Measurements from ENCODE around the gene SPN.
"Not testable (repeated sequence)": the region's sequence is repeated elsewhere in the genome, so short reads cannot be mapped to it uniquely, and the experiment has no call there.

The SPN gene

DNA sequence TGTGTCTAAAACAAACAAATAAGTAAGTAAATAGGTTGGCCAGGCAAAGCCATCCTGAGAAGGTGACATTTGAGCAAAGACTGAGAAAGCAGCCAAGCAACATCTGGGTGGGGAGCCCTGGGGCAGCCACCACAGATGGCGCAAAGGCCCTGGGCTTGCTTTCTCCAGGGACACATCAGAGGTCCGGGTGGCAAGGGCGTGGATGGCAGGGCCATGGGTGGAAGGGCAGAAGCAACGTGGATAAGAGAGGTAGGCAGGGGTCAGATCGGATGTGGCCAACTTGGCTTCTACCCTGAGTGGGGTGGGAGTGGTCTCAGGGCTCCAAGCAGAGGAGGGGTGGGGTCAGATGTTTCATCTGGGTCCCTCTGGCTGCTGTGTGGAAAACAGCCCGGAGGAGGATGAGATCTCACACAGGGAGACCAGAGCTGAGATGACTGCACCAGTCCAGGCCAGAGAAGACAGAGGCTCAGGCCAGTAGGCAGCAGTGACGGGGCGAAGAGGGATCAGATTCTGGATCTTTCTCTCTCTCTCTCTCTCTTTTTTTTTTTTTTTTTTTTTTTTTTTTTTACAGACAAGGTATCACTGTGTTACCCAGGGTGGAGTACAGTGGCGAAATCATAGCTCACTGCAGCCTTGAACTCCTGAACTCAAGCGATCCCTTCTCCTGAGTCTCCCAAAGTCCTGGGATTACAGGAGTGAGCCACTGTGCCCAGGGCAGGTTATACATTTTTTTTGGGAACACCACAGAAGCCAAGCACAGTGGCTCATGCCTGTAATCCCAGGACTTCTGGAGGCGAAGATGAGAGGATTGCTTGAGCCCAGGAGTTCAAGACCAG, 6.1 kb upstream of the SPN start:
- Mint-ChIP-seq H3K4me1 (peaks cover 29 to 40% of the 10 kb centered on the region in 2 donors), H3K27ac (no peak overlapping the region), H3K9me3 (no peaks in the 10 kb centered on the region), H3K36me3 (no peaks in the 10 kb centered on the region), H3K4me3 (no peak overlapping the region), H3K27me3 (no peaks in the 10 kb centered on the region)
- DNase-seq (no peak), ATAC-seq (replicated peaks) (no peak)

DNA sequence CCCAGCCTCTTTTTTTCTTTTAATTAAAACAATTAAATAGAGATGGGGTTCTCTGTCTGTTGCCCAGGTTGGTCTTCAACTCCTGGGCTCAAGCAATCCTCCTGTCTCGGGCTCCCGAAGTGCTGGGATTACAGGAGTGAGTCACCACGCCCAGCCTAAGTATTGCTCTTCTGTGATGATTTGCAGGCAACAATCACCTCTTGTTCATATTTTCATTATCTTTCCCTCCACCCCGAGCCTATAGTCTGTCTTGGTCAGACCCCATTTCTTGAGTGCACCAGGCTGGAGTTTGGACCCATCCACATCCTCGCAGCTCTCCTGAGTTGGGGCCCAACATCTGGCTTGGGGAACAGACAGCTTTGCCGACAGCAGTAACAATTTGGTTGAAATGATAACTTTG, 4.3 kb upstream of the SPN start:
- Mint-ChIP-seq H3K36me3 (peaks cover 2% of the 10 kb centered on the region in 2 donors), H3K4me3 (no peak overlapping the region), H3K27ac (no peak overlapping the region), H3K9me3 (no peaks in the 10 kb centered on the region), H3K4me1 (peaks cover 30 to 41% of the 10 kb centered on the region in 2 donors), H3K27me3 (no peaks in the 10 kb centered on the region)
- ATAC-seq (replicated peaks) (no peak), DNase-seq (no peak)

DNA sequence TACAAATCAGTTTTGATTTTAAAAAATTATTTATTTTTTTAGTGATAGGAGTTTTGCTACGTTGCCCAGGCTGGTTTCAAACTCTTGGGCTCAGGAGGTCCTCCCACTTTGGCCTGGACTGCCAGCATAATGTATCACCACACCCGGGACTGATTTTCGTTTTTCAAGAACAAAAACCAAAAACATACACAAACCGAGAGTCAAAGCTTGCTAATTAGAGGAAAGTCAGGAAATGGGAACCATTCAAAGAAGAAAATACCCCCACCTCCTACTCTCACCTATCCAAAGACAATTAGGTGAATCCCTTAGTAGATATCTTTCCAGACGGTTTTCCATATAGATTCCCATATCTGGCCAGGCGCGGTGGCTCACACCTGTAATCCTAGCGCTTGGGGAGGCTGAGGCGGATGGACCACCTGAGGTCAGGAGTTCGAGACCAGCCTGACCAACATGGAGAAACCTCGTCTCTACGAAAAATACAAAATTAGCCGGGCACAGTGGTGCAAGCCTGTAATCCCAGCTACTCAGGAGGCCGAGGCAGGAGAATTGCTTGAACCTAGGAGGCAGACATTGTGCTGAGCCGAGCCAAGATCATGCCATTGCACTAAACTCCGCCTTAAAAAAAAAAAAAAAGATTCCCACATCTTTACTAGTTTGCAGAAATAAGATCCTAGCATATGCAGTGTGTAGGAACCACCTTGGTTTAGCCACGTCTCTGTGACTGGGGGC, 883 bp upstream of the SPN start:
- H3K27me3 Mint-ChIP-seq: no peaks in the 10 kb centered on the region
- H3K36me3 Mint-ChIP-seq: peaks cover 19 to 30% of the 10 kb centered on the region in 2 donors
- ATAC-seq (replicated peaks) (no peak), DNase-seq (no peak)
- peak overlapping the region; percentile 92 for H3K27ac Mint-ChIP-seq
- H3K4me3 Mint-ChIP-seq: peak overlapping the region; percentile 87 to 97
- H3K4me1 Mint-ChIP-seq: peaks cover 47 to 63% of the 10 kb centered on the region in 2 donors
- H3K9me3 Mint-ChIP-seq: no peaks in the 10 kb centered on the region

DNA sequence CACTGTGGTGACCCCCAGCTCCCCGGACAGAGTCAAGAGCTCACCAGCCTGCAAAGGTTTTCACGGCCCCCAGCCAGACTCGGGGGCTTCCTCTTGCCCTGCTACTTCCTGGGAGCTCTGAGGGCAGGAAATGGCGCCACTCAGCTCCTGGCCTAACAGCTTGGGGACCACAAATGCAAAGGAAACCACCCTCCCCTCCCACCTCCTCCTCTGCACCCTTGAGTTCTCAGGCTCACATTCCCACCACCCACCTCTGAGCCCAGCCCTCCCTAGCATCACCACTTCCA, 375 bp upstream of the SPN start:
- peak overlapping the region; percentile 87 to 97 for H3K4me3 Mint-ChIP-seq
- ATAC-seq (replicated peaks) (no peak), DNase-seq (no peak)
- peaks cover 49 to 68% of the 10 kb centered on the region in 2 donors for H3K4me1 Mint-ChIP-seq
- H3K27me3 Mint-ChIP-seq: no peaks in the 10 kb centered on the region
- no peaks in the 10 kb centered on the region for H3K9me3 Mint-ChIP-seq
- H3K27ac Mint-ChIP-seq: peak overlapping the region; percentile 92
- H3K36me3 Mint-ChIP-seq: peaks cover 19 to 30% of the 10 kb centered on the region in 2 donors

DNA sequence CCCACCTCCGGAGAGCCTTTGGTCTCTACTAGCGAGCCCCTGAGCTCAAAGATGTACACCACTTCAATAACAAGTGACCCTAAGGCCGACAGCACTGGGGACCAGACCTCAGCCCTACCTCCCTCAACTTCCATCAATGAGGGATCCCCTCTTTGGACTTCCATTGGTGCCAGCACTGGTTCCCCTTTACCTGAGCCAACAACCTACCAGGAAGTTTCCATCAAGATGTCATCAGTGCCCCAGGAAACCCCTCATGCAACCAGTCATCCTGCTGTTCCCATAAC, 702 bp downstream of the SPN start:
- peak in 1 of 2 donors; percentile 2 for ATAC-seq (replicated peaks)
- peaks cover 19 to 33% of the 10 kb centered on the region in 2 donors for H3K36me3 Mint-ChIP-seq

DNA sequence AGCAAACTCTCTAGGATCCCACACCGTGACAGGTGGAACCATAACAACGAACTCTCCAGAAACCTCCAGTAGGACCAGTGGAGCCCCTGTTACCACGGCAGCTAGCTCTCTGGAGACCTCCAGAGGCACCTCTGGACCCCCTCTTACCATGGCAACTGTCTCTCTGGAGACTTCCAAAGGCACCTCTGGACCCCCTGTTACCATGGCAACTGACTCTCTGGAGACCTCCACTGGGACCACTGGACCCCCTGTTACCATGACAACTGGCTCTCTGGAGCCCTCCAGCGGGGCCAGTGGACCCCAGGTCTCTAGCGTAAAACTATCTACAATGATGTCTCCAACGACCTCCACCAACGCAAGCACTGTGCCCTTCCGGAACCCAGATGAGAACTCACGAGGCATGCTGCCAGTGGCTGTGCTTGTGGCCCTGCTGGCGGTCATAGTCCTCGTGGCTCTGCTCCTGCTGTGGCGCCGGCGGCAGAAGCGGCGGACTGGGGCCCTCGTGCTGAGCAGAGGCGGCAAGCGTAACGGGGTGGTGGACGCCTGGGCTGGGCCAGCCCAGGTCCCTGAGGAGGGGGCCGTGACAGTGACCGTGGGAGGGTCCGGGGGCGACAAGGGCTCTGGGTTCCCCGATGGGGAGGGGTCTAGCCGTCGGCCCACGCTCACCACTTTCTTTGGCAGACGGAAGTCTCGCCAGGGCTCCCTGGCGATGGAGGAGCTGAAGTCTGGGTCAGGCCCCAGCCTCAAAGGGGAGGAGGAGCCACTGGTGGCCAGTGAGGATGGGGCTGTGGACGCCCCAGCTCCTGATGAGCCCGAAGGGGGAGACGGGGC, 1.3 kb downstream of the SPN start:
- H3K36me3 Mint-ChIP-seq: peaks cover 19 to 33% of the 10 kb centered on the region in 2 donors
- DNase-seq (peak; percentile 56), ATAC-seq (replicated peaks) (peak; percentile 19 to 23)
- H3K4me1 Mint-ChIP-seq: peaks cover 51 to 71% of the 10 kb centered on the region in 2 donors
- H3K27ac Mint-ChIP-seq: peak overlapping the region; percentile 92
- H3K9me3 Mint-ChIP-seq: no peaks in the 10 kb centered on the region
- H3K4me3 Mint-ChIP-seq: peak overlapping the region; percentile 87 to 97
- no peaks in the 10 kb centered on the region for H3K27me3 Mint-ChIP-seq

More for the DNA sequence above, 702 bp downstream of the SPN start:
- peaks cover 51 to 71% of the 10 kb centered on the region in 2 donors for H3K4me1 Mint-ChIP-seq
- H3K4me3 Mint-ChIP-seq: peak overlapping the region; percentile 87 to 97
- no peak for DNase-seq
- H3K27ac Mint-ChIP-seq: peak overlapping the region; percentile 92
- H3K27me3 Mint-ChIP-seq: no peaks in the 10 kb centered on the region
- H3K9me3 Mint-ChIP-seq: no peaks in the 10 kb centered on the region

DNA sequence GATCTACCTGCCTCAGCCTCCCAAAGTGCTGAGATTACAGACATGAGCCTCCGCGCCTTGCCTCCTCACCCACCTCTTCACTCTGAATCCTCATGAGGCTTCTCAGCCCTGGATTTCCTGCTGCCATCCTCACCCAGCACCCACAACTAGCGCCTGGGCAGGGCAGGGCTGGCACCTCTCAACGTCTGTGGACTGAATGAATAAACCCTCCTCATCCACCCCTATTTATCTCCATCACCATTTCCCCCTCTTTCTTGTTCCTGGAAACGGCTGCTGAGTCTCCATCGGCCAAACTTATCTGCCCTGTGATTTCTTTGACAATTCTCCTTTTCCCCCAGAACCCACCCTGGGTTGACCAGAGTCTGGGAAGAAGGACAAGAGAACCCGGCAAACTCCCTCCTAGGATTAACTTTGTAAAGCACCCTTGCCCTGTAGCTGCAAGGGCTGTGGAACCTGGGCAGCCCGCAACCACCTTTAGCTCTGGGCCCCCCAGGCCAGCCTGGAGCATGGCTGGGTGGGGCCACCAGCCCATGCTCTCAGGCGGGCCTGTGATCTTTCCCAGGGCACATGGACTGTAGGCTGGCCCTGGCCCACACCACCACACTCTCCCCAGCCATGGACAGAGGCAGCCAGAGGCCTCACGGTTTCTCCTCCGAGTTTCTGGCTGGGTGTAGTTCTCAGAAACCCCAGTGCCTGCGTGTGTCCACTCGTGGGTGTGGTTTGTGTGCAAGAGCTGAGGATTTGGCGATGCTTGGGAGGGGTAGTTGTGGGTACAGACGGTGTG, 2.4 kb downstream of the SPN start:
- no peak for ATAC-seq (replicated peaks)
- Mint-ChIP-seq H3K9me3 (no peaks in the 10 kb centered on the region), H3K36me3 (peaks cover 19 to 33% of the 10 kb centered on the region in 2 donors), H3K4me1 (peaks cover 50 to 71% of the 10 kb centered on the region in 2 donors), H3K27me3 (no peaks in the 10 kb centered on the region), H3K4me3 (peak overlapping the region; percentile 87 to 97), H3K27ac (peak overlapping the region; percentile 92)
- no peak for DNase-seq

DNA sequence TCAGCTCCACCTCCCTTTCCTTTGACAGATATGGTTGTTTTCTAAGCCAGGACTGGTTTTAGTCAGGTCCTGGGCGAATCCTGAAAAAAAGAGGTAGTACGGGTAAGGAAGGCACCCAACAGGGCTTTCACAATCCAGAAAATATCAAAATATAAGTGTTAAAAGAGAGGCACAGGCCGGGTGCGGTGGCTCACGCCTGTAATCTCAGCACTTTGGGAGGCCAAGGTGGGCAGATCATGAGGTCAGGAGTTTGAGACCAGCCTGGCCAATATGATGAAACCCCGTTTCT, 4.2 kb downstream of the SPN start:
- H3K27me3 Mint-ChIP-seq; H3K9me3 Mint-ChIP-seq; DNase-seq; H3K27ac Mint-ChIP-seq; ATAC-seq (replicated peaks): not testable (repeated sequence)
- H3K36me3 Mint-ChIP-seq: peaks cover 23 to 35% of the 10 kb centered on the region in 2 donors
- peaks cover 39 to 63% of the 10 kb centered on the region in 2 donors for H3K4me1 Mint-ChIP-seq
- peak overlapping the region; percentile 87 to 97 for H3K4me3 Mint-ChIP-seq

DNA sequence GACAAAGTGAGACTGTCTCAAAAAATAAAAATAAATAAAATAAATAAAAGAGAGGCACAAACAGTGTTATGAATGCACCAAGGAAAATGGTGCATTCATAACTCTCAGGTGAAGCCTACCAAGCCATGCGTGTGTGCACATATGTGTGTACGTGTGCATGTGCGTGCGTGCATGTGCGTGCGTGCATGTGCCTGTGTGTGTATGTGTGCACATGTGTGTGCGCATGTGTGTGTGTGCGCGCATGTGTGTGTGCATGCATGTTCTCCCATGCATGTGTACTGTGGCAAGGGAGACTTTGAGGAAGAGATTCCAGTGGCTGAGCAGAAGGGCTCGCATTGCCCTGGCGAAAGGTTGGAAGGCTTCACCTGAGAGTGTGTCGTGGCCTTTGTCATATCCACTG, 4.7 kb downstream of the SPN start:
- Mint-ChIP-seq H3K9me3 (no peaks in the 10 kb centered on the region), H3K27ac (no peak overlapping the region), H3K4me1 (peaks cover 39 to 59% of the 10 kb centered on the region in 2 donors), H3K27me3 (no peaks in the 10 kb centered on the region), H3K36me3 (peaks cover 23 to 35% of the 10 kb centered on the region in 2 donors), H3K4me3 (no peak overlapping the region)
- ATAC-seq (replicated peaks): no peak
- no peak for DNase-seq

DNA sequence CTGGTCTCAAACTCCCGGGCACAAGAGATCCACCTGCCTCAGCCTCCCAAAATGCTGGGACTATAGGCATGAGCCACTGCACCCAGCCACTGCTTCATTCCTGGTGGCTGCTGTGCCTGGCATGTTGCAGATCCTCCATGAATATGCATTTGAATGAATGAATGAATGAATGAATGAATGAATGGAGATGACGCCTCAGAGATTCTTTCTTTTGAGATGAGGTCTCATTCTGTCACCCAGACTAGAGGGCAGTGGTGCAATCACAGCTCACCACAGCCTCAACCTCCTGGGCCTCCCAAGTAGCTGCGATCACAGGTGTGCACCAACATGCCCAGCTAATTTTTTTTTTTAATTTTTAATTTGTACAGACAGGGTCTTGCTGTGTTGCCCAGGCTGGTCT, 5.2 kb downstream of the SPN start:
- H3K27me3 Mint-ChIP-seq: no peaks in the 10 kb centered on the region
- no peak overlapping the region for H3K27ac Mint-ChIP-seq
- H3K4me3 Mint-ChIP-seq: no peak overlapping the region
- H3K4me1 Mint-ChIP-seq: peaks cover 36 to 53% of the 10 kb centered on the region in 2 donors
- ATAC-seq (replicated peaks): no peak
- peaks cover 25 to 38% of the 10 kb centered on the region in 2 donors for H3K36me3 Mint-ChIP-seq
- H3K9me3 Mint-ChIP-seq: no peaks in the 10 kb centered on the region
- DNase-seq: no peak

DNA sequence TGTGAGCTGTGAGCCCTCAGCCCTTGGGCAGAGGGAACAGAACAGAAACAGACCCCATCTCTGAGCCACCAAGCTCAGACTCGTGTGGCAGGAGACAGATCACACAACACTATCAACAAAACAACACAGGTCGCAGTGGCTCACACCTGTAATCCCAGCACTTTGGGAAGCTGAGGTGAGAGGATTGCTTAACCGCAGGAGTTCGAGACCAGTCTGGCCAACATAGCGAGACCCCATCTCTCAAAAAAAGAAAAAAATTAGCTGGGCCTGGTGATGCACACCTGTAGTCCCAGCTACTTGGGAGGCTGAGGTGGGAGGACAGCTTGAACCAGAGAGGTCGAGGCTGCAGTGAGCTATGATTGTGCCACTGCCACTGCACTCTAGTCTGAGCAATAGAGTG, 10.5 kb downstream of the SPN start:
- Mint-ChIP-seq H3K36me3 (peaks cover 5 to 7% of the 10 kb centered on the region in 2 donors), H3K9me3 (no peaks in the 10 kb centered on the region), H3K4me3 (no peak overlapping the region), H3K27me3 (no peaks in the 10 kb centered on the region), H3K4me1 (peaks cover 12 to 42% of the 10 kb centered on the region in 2 donors), H3K27ac (no peak overlapping the region)
- ATAC-seq (replicated peaks) (no peak), DNase-seq (no peak)

DNA sequence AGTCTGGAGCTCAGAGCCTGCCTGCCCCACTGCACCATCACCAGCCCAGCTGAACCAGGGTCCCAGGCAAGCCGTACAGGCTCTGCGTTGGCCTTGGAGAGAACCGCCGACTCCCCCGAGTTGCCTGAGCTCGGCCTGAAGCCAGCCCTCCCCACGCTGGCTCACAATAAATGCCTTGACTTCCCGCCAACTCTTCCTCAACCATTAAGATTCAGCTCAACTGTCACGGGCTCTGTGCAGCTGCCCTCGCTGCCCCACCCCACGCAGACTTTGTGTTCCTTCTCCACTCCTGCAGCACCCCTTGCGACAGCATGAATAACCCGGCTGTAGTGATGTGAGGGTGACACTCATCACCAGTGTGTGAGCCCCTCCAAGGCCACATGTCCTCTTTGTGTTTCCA, 11.1 kb downstream of the SPN start:
- ATAC-seq (replicated peaks): no peak
- no peak for DNase-seq
- Mint-ChIP-seq H3K36me3 (peaks cover 5 to 7% of the 10 kb centered on the region in 2 donors), H3K4me1 (peaks cover 13 to 49% of the 10 kb centered on the region in 2 donors), H3K4me3 (no peak overlapping the region), H3K27ac (no peak overlapping the region), H3K9me3 (no peaks in the 10 kb centered on the region), H3K27me3 (no peaks in the 10 kb centered on the region)

DNA sequence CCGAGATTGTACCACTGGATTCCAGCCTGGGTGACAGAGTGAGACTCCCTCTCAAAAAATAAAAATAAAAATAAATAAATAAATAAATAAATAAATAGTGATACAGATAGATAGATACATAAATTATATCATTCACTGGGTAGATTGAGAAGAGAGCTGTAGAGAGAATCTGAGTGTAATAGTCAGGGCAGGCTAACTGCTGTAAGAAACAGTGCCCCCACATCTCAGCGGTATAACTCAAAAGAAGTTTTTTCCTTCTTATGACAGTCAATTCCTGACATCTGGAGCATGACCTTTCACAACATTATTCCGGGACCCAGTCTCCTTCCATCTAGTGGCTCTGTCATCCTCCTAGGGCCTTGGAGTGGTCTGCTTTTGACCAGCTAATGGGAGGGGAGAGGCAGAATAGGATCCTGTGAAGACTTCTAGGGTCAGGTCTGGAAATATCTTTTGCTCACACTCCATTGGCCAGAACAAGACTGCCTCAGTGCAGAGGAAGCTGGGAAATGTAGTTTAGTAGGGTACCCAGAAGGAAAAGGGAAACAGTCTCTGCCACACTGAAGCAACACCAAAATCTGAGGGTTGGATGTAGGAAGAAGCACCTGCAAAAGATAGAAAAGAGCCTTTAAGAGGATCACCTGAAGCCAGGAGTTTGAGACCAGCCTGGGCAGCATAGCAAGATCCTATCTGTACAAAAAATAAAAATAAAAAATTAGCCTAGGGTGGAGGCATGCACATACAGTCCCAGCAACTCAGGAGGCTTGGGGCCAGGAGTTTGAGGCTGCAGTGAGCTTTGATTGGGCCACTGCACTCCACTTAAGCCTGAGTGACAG, 13.0 kb downstream of the SPN start:
- H3K9me3 Mint-ChIP-seq: no peaks in the 10 kb centered on the region
- H3K27ac Mint-ChIP-seq: no peak overlapping the region
- H3K27me3 Mint-ChIP-seq: no peaks in the 10 kb centered on the region
- H3K4me1 Mint-ChIP-seq: peaks cover 18 to 66% of the 10 kb centered on the region in 2 donors
- DNase-seq: no peak
- ATAC-seq (replicated peaks): peak; percentile 81 to 89
- H3K36me3 Mint-ChIP-seq: peaks cover 5 to 7% of the 10 kb centered on the region in 2 donors
- no peak overlapping the region for H3K4me3 Mint-ChIP-seq

Measured in stimulated activated naive B cell treated with anti-CD40 and anti-IgM and Interleukin-4, amounts not matched to agents 10 μg/mL and 1 μg/mL and 100 μg/mL, for 72 hours (primary cell).